ENCODE data around the gene DNAJB13.

The DNAJB13 gene

DNA sequence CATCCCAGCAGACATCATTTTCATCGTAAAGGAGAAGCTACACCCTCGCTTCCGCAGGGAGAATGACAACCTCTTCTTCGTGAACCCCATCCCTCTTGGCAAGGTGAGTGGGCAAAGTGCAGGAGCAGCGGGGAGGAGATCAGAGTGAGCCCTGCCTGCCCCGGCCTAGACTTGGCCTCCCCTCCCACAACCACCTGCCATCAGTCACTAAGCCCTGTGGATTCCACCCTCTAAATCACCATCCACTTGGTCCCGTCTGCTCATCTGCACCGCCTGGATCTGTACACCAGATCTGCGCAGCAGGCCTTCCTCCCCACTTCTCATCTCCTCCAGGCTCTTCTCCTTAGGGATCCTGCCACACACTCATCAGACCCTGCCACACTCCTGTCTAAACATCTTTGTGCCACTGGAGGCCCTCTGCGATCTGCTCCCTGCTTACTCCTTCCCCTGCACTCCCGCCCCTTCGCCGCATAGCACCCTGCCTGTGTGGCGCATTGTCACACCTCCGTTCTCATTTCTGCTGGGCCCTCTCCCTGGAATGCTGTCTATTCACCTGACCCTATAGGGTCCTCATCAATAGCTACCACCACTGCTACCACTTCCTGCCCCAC lies 17.6 kb downstream of the DNAJB13 start:
- H3K4me3 ChIP-seq (ENCODE audit: low read length): no peak overlapping the region
- no peaks in the 10 kb centered on the region for H3K79me2 ChIP-seq (ENCODE audit: control insufficient read depth, low read length)
- peaks cover 23% of the 10 kb centered on the region for H3F3A ChIP-seq (ENCODE audit: control insufficient read depth, insufficient read depth)
- peaks cover 8% of the 10 kb centered on the region; the same call in 1 of the 2 replicates for H3K27me3 ChIP-seq (ENCODE audit: control insufficient read depth, low read length)
- no peaks in the 10 kb centered on the region for H3K36me3 ChIP-seq (ENCODE audit: control insufficient read depth, low read length)
- H3K4me1 ChIP-seq (ENCODE audit: control insufficient read depth, low read length): peaks cover 41% of the 10 kb centered on the region
- no peak for TF ChIP-seq EZH2phosphoT487 (IDR thresholded peaks at IDR 0.05; ENCODE audit: borderline replicate concordance, low read length)
- TF ChIP-seq, protein P1, sequence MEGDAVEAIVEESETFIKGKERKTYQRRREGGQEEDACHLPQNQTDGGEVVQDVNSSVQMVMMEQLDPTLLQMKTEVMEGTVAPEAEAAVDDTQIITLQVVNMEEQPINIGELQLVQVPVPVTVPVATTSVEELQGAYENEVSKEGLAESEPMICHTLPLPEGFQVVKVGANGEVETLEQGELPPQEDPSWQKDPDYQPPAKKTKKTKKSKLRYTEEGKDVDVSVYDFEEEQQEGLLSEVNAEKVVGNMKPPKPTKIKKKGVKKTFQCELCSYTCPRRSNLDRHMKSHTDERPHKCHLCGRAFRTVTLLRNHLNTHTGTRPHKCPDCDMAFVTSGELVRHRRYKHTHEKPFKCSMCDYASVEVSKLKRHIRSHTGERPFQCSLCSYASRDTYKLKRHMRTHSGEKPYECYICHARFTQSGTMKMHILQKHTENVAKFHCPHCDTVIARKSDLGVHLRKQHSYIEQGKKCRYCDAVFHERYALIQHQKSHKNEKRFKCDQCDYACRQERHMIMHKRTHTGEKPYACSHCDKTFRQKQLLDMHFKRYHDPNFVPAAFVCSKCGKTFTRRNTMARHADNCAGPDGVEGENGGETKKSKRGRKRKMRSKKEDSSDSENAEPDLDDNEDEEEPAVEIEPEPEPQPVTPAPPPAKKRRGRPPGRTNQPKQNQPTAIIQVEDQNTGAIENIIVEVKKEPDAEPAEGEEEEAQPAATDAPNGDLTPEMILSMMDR (IDR thresholded peaks at IDR 0.05; ENCODE audit: low read depth, low read length, poor library complexity, severe bottlenecking): no peak
- no peaks in the 10 kb centered on the region for H3K9me3 ChIP-seq (ENCODE audit: control insufficient read depth, insufficient read depth, low read length)
- H4K20me1 ChIP-seq (ENCODE audit: control insufficient read depth, insufficient read depth, low read depth, low read length): no peaks in the 10 kb centered on the region
- H3K4me2 ChIP-seq (ENCODE audit: low read length): no peak overlapping the region
- no peaks in the 10 kb centered on the region for H3K9me2 ChIP-seq (replicated peaks; ENCODE audit: control insufficient read depth, low read length)
- H3K27ac ChIP-seq (ENCODE audit: low read depth, low read length): no peak overlapping the region

DNA sequence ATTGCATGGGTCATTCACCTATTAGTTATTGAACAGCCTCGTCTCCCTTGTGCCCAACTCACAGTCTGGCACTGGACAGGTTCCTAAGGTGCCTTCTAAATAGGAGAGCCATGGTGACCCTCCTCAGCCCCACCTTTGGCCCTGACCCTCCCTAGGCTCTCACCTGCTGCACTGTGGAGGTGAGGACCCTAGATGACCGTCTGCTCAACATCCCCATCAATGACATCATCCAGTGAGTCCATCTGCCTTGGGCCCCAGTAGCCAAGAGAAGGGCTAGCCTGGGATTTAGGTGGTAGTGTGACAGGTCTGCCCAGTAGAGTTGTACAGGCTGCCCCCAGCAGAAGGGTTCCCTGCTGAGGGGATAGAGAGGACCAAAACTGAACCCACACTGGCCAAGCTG lies 18.3 kb downstream of the DNAJB13 start:
- TF ChIP-seq, protein P1 (IDR thresholded peaks at IDR 0.05; ENCODE audit: low read depth, low read length, poor library complexity, severe bottlenecking): no peak
- no peak for TF ChIP-seq EZH2phosphoT487 (IDR thresholded peaks at IDR 0.05; ENCODE audit: borderline replicate concordance, low read length)
- H3K4me2 ChIP-seq (ENCODE audit: low read length): no peak overlapping the region
- no peaks in the 10 kb centered on the region for H3K79me2 ChIP-seq (ENCODE audit: control insufficient read depth, low read length)
- H3K27ac ChIP-seq (ENCODE audit: low read depth, low read length): no peak overlapping the region
- H3K9me2 ChIP-seq (replicated peaks; ENCODE audit: control insufficient read depth, low read length): no peaks in the 10 kb centered on the region
- peaks cover 28% of the 10 kb centered on the region for H3F3A ChIP-seq (ENCODE audit: control insufficient read depth, insufficient read depth)
- H3K4me3 ChIP-seq (ENCODE audit: low read length): no peak overlapping the region
- H4K20me1 ChIP-seq (ENCODE audit: control insufficient read depth, insufficient read depth, low read depth, low read length): no peaks in the 10 kb centered on the region
- peaks cover 6% of the 10 kb centered on the region; the same call in 1 of the 2 replicates for H3K27me3 ChIP-seq (ENCODE audit: control insufficient read depth, low read length)
- H3K4me1 ChIP-seq (ENCODE audit: control insufficient read depth, low read length): peaks cover 40% of the 10 kb centered on the region
- peaks cover 4% of the 10 kb centered on the region for H3K36me3 ChIP-seq (ENCODE audit: control insufficient read depth, low read length)
- no peaks in the 10 kb centered on the region for H3K9me3 ChIP-seq (ENCODE audit: control insufficient read depth, insufficient read depth, low read length)

DNA sequence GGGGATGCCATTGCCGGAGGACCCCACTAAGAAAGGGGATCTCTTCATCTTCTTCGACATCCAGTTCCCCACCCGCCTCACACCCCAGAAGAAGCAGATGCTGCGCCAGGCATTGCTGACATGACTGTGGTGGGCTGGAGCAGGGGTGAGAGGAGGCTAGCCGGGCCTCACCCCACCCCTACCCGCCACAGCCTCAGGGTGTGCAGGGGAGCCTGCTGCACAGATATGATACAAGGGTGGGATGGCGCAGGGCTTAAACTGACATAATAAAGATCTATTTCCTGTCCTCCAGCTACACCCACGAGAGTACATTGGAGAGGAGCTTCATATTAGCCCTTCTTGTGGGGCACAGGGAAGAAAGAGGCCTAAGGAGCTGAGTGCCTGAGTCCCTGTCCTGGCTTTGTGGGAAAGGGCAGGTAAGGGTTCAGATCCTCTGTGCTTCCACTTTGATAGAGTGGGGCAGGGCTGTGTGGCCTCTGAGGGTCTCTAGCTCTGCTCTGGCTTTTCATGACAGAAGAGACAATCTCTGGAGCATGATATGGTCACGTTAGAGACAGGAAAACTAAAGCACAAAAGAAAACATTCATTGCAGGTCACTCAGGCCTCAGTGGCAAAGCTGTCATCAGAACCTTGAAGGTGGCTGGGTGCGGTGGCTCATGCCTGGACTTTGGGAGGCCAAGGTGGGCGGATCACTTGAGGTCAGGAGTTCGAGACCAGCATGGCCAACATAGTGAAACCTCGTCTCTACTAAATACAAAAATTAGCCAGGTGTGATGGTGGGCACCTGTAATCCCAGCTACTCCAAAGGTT lies 19.4 kb downstream of the DNAJB13 start:
- Histone ChIP-seq H4K20me1 (ENCODE audit: control insufficient read depth, insufficient read depth, low read depth, low read length) (no peaks in the 10 kb centered on the region), H3K27me3 (ENCODE audit: control insufficient read depth, low read length) (peaks cover 5% of the 10 kb centered on the region; the same call in 1 of the 2 replicates), H3F3A (ENCODE audit: control insufficient read depth, insufficient read depth) (peaks cover 37% of the 10 kb centered on the region), H3K4me2 (ENCODE audit: low read length) (no peak overlapping the region), H3K9me3 (ENCODE audit: control insufficient read depth, insufficient read depth, low read length) (no peaks in the 10 kb centered on the region), H3K4me3 (ENCODE audit: low read length) (no peak overlapping the region), H3K27ac (ENCODE audit: low read depth, low read length) (no peak overlapping the region), H3K36me3 (ENCODE audit: control insufficient read depth, low read length) (peaks cover 15% of the 10 kb centered on the region), H3K4me1 (ENCODE audit: control insufficient read depth, low read length) (peaks cover 36% of the 10 kb centered on the region), H3K9me2 (replicated peaks; ENCODE audit: control insufficient read depth, low read length) (no peaks in the 10 kb centered on the region), H3K79me2 (ENCODE audit: control insufficient read depth, low read length) (no peaks in the 10 kb centered on the region)
- TF ChIP-seq EZH2phosphoT487 (IDR thresholded peaks at IDR 0.05; ENCODE audit: borderline replicate concordance, low read length): no peak
- TF ChIP-seq, protein P1 (IDR thresholded peaks at IDR 0.05; ENCODE audit: low read depth, low read length, poor library complexity, severe bottlenecking): no peak

All from DOHH2 (cell line).